Activated CD4-positive, alpha-beta T cell treated with anti-CD3 and anti-CD28 coated beads, Interleukin-2, amount 50 U/mL, for 48 hours (primary cell): ENCODE measurements around the gene SIM1.

Experiments used
- DNase-seq, 2 experiments: peaks; one replicate each; pipeline ENCODE4 v3.0.0-alpha.2; 2020

The SIM1 gene

GRCh38 chr6:100347901-100348550, 116.7 kb downstream of the SIM1 start:
- no peak for DNase-seq

- DNase-seq = no peak
Measured at GRCh38 chr6:100346828-100347227, 117.9 kb downstream of the SIM1 start.

GRCh38 chr6:100346203-100346602, 118.5 kb downstream of the SIM1 start:
- no peak for DNase-seq

- no peak for DNase-seq
Measured at GRCh38 chr6:100344761-100345160, 120.0 kb downstream of the SIM1 start.

GRCh38 chr6:100344321-100344720, 120.4 kb downstream of the SIM1 start:
- no peak for DNase-seq

GRCh38 chr6:100343316-100344077, 121.2 kb downstream of the SIM1 start:
- DNase-seq = no peak

GRCh38 chr6:100342830-100343229, 121.9 kb downstream of the SIM1 start:
- DNase-seq = no peak

GRCh38 chr6:100339574-100340255, 125.0 kb downstream of the SIM1 start:
- no peak for DNase-seq

GRCh38 chr6:100338090-100338489, 126.6 kb downstream of the SIM1 start:
- DNase-seq = no peak

GRCh38 chr6:100336876-100337275, 127.8 kb downstream of the SIM1 start:
- DNase-seq = no peak

- no peak for DNase-seq
Measured at GRCh38 chr6:100335991-100336390, 128.7 kb downstream of the SIM1 start.
